ENCODE results near the gene TXNL1.

Gene TXNL1

DNA sequence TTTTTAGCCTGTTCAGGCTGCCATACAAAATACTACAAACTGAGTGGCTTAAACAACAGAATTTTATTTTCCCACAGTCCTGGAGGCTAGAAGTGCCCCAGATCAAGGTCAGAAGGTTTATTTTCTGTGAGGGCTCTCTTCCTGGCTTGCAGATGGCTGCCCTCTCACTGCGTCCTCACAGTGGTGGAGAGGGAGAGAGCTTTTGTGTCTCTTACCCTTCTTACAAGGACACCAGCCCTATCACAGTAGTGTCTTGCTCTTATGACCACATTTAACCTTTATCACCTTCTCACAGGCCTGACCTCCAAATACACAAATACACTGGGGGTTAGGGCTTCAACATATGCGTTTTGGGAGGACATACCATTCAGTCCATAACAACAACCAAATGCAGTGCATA lies 24.5 kb upstream of the TXNL1 start:
- ATAC-seq: no peak
- TF ChIP-seq PPARA (CRISPR knock-in tag; IDR thresholded peaks at IDR 0.05; ENCODE audit: borderline replicate concordance) (no peak), ZNF8 (CRISPR knock-in tag; IDR thresholded peaks at IDR 0.05) (no peak), ISL1 (CRISPR knock-in tag; IDR thresholded peaks at IDR 0.05) (no peak), TOX (CRISPR knock-in tag; IDR thresholded peaks at IDR 0.05; ENCODE audit: borderline replicate concordance) (no peak), ZFP30 (CRISPR knock-in tag; IDR thresholded peaks at IDR 0.05) (no peak), ZFP3 (CRISPR knock-in tag; IDR thresholded peaks at IDR 0.05) (no peak), SNAI2 (CRISPR knock-in tag; IDR thresholded peaks at IDR 0.05) (no peak), CSDC2 (CRISPR knock-in tag; IDR thresholded peaks at IDR 0.05) (no peak), TCF4 (CRISPR knock-in tag; IDR thresholded peaks at IDR 0.05; ENCODE audit: borderline replicate concordance) (no peak), ZNF70 (CRISPR knock-in tag; IDR thresholded peaks at IDR 0.05) (no peak)
- TF ChIP-seq, protein P1, sequence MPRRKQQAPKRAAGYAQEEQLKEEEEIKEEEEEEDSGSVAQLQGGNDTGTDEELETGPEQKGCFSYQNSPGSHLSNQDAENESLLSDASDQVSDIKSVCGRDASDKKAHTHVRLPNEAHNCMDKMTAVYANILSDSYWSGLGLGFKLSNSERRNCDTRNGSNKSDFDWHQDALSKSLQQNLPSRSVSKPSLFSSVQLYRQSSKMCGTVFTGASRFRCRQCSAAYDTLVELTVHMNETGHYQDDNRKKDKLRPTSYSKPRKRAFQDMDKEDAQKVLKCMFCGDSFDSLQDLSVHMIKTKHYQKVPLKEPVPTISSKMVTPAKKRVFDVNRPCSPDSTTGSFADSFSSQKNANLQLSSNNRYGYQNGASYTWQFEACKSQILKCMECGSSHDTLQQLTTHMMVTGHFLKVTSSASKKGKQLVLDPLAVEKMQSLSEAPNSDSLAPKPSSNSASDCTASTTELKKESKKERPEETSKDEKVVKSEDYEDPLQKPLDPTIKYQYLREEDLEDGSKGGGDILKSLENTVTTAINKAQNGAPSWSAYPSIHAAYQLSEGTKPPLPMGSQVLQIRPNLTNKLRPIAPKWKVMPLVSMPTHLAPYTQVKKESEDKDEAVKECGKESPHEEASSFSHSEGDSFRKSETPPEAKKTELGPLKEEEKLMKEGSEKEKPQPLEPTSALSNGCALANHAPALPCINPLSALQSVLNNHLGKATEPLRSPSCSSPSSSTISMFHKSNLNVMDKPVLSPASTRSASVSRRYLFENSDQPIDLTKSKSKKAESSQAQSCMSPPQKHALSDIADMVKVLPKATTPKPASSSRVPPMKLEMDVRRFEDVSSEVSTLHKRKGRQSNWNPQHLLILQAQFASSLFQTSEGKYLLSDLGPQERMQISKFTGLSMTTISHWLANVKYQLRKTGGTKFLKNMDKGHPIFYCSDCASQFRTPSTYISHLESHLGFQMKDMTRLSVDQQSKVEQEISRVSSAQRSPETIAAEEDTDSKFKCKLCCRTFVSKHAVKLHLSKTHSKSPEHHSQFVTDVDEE (CRISPR knock-in tag; IDR thresholded peaks at IDR 0.05): no peak

DNA sequence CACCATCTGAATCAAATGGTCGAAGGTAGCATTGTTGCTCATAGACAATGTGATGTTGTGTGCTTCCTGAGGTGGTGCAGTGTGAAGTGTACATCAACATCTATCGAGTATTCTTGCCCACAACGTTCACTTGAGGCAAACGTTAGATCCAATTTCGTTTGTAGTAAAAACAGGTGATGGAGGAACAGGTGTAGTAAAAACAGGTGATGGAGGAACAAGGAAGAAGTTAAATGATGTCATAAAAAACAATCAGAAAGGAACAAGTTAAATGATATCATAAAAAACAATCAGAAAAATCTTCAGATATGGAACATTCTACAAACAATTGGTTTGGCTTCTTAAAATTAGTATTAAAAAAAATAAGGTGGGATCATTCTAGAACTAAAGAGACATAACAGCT lies 24.1 kb upstream of the TXNL1 start:
- no peak for ATAC-seq
- TF ChIP-seq TOX (CRISPR knock-in tag; IDR thresholded peaks at IDR 0.05; ENCODE audit: borderline replicate concordance) (no peak), BACH2 (CRISPR knock-in tag; IDR thresholded peaks at IDR 0.05; ENCODE audit: borderline replicate concordance) (no peak), GLIS3 (CRISPR knock-in tag; IDR thresholded peaks at IDR 0.05) (no peak), SNAI2 (CRISPR knock-in tag; IDR thresholded peaks at IDR 0.05) (no peak)
- TF ChIP-seq, protein P2, sequence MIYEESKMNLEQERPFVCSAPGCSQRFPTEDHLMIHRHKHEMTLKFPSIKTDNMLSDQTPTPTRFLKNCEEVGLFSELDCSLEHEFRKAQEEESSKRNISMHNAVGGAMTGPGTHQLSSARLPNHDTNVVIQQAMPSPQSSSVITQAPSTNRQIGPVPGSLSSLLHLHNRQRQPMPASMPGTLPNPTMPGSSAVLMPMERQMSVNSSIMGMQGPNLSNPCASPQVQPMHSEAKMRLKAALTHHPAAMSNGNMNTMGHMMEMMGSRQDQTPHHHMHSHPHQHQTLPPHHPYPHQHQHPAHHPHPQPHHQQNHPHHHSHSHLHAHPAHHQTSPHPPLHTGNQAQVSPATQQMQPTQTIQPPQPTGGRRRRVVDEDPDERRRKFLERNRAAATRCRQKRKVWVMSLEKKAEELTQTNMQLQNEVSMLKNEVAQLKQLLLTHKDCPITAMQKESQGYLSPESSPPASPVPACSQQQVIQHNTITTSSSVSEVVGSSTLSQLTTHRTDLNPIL (CRISPR knock-in tag; IDR thresholded peaks at IDR 0.05; ENCODE audit: low read depth): no peak

DNA sequence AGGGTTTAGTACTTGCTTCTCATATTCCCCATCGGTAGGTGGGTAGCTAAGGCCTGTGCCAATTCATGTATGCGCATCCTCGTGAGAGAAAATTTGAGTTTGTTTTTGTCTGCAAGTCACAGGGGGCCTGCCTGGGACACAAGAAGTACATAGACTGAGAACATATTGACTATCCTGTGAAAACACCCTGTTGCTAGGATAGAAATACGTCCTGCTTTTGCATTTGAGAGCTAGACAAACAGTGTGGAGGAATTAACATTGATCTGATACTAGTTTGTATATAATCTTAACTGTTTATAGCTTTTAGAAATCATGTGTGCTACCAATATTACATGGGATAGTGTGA lies 23.6 kb upstream of the TXNL1 start:
- ATAC-seq: no peak
- no peak for TF ChIP-seq RARB (CRISPR knock-in tag; IDR thresholded peaks at IDR 0.05)
- TF ChIP-seq ZC3H10 (CRISPR knock-in tag; IDR thresholded peaks at IDR 0.05): no peak
- no peak for TF ChIP-seq CSDC2 (CRISPR knock-in tag; IDR thresholded peaks at IDR 0.05)
- no peak for TF ChIP-seq GLIS3 (CRISPR knock-in tag; IDR thresholded peaks at IDR 0.05)
- no peak for TF ChIP-seq ZFP3 (CRISPR knock-in tag; IDR thresholded peaks at IDR 0.05)
- TF ChIP-seq OSR1 (CRISPR knock-in tag; IDR thresholded peaks at IDR 0.05): no peak
- TF ChIP-seq TCF4 (CRISPR knock-in tag; IDR thresholded peaks at IDR 0.05; ENCODE audit: borderline replicate concordance): no peak
- TF ChIP-seq BACH2 (CRISPR knock-in tag; IDR thresholded peaks at IDR 0.05; ENCODE audit: borderline replicate concordance): no peak
- TF ChIP-seq, protein P3, sequence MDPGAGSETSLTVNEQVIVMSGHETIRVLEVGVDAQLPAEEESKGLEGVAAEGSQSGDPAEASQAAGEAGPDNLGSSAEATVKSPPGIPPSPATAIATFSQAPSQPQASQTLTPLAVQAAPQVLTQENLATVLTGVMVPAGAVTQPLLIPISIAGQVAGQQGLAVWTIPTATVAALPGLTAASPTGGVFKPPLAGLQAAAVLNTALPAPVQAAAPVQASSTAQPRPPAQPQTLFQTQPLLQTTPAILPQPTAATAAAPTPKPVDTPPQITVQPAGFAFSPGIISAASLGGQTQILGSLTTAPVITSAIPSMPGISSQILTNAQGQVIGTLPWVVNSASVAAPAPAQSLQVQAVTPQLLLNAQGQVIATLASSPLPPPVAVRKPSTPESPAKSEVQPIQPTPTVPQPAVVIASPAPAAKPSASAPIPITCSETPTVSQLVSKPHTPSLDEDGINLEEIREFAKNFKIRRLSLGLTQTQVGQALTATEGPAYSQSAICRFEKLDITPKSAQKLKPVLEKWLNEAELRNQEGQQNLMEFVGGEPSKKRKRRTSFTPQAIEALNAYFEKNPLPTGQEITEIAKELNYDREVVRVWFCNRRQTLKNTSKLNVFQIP (CRISPR knock-in tag; IDR thresholded peaks at IDR 0.05; ENCODE audit: borderline replicate concordance, low read depth): no peak
- TF ChIP-seq ZNF70 (CRISPR knock-in tag; IDR thresholded peaks at IDR 0.05): no peak
- TF ChIP-seq, protein P4, sequence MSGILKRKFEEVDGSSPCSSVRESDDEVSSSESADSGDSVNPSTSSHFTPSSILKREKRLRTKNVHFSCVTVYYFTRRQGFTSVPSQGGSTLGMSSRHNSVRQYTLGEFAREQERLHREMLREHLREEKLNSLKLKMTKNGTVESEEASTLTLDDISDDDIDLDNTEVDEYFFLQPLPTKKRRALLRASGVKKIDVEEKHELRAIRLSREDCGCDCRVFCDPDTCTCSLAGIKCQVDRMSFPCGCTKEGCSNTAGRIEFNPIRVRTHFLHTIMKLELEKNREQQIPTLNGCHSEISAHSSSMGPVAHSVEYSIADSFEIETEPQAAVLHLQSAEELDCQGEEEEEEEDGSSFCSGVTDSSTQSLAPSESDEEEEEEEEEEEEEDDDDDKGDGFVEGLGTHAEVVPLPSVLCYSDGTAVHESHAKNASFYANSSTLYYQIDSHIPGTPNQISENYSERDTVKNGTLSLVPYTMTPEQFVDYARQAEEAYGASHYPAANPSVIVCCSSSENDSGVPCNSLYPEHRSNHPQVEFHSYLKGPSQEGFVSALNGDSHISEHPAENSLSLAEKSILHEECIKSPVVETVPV (CRISPR knock-in tag; IDR thresholded peaks at IDR 0.05): no peak
- TF ChIP-seq ZNF565 (CRISPR knock-in tag; conservative IDR thresholded peaks at IDR 0.05; ENCODE audit: low read depth): no peak

DNA sequence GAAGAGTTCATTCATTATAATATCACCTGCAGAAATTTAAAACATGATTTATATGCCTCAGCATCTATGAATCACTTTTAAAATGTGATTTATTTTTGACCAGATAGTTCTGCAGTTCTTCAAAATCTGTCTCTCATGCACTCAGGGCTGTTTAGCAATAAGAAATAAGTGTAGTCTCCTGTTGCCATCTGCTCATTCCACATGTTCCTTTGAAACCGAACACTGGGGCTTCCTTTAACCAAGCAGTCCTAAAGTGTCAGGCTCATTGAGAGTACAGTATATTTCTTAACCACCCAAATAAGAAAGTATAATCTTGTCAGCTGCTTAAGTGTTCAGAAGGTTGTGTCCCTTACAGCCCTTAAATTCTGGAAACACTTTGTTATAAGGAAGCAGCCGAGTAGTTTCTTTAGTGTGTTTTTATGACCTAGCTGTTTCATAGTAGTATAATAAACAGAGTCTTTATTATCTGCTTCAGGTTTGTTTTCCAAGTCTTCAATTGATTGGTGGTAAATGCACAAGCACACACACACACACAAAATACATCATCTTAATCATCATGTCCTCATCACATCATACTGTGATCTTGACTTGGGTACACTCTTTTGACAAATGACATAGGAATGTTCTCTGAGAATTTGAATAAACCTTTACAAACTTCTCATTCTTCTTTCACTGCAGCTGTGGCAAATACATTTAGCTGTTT lies 23.1 kb upstream of the TXNL1 start:
- TF ChIP-seq ZNF565 (CRISPR knock-in tag; conservative IDR thresholded peaks at IDR 0.05; ENCODE audit: low read depth): no peak
- TF ChIP-seq, protein P1 (CRISPR knock-in tag; IDR thresholded peaks at IDR 0.05): no peak
- peak; percentile 68 for TF ChIP-seq ISL1 (CRISPR knock-in tag; IDR thresholded peaks at IDR 0.05)
- ATAC-seq: peak; percentile 44; the same call in 1 of the 3 replicates

Measured in SK-N-SH treated with all-trans-retinoic acid at 6 μM for 48 hours (cell line).